Activated naive CD8-positive, alpha-beta T cell treated with anti-CD3 and anti-CD28 coated beads, Interleukin-2, amount 50 U/mL, for 16 hours (primary cell): ENCODE results near the gene CDC40.
"Not testable (repeated sequence)": the region's sequence is repeated elsewhere in the genome, so short reads cannot be mapped to it uniquely, and the experiment has no call there.

Experiments
- DNase-seq: peaks from one replicate; pipeline ENCODE4 v3.0.0-alpha.2; 2020; ENCODE audit warnings: low read depth, low spot score

The CDC40 gene

GRCh38 chr6:110270165-110270564, 89.9 kb downstream of the CDC40 start:
- no peak for DNase-seq

GRCh38 chr6:110271732-110272022, 91.5 kb downstream of the CDC40 start:
- DNase-seq, result no peak

GRCh38 chr6:110272781-110273180, 92.6 kb downstream of the CDC40 start:
- not testable (repeated sequence) for DNase-seq

- DNase-seq, result no peak
Measured at GRCh38 chr6:110277100-110277665, 97.0 kb downstream of the CDC40 start.
